HuH-7.5 (cell line): ENCODE results near the gene OR4D2.

Experiments used
- DNase-seq: peaks from one replicate; pipeline ENCODE4 v3.0.0; 2011; ENCODE audit warnings: low spot score

OR4D2 gene

GRCh38 chr17:58210922-58211321, 44.1 kb downstream of the OR4D2 start:
- no peak for DNase-seq

- DNase-seq: no peak
These were observed 48.9 kb downstream of the OR4D2 start for GRCh38 chr17:58215685-58216084.

GRCh38 chr17:58217766-58218165, 51.0 kb downstream of the OR4D2 start:
- DNase-seq: no peak

GRCh38 chr17:58219007-58219788, 52.4 kb downstream of the OR4D2 start, which contains the start of gene MKS1:
Gene MKS1, minus strand, starts transcription at chr17:58219255. Its CDS starts 25 bp downstream, at chr17:58219230.
- peak; percentile 98 for DNase-seq

- DNase-seq: no peak
These were observed 53.0 kb downstream of the OR4D2 start for GRCh38 chr17:58219789-58220183.
